GM21423 (cell line): Measurements from ENCODE around the gene FHAD1.
A peak's percentile ranks its signal among the peaks of the same experiment; 100 is the strongest.

ENCODE experiments used
- ATAC-seq: cut with Tn5 transposase; IDR thresholded peaks from one replicate; pipeline ENCODE4 v1.9.1; 2021; ENCODE audit warnings: mild to moderate bottlenecking, moderate library complexity; ENCODE audit not compliant: unreplicated experiment

FHAD1 gene

DNA sequence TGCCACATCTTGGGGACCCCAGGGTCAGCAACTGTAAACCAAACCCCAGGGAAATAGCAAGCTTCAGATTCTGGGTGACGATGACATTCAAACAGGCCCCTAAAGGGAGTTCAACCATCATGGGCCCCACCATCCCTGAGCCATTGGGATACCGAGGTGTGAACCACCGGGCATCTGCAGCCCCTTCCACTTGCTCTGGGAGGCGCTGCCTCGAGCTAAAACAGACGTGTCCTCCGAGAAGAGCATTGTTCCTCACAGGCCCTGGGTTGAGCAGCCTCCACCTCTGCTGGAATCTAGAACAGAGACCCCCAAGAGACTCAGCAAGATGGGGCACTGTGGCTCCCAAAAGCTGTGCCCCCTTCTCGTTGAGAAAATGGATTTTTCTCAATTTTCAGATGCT is 143.6 kb downstream of the FHAD1 start:
- no peak for ATAC-seq

DNA sequence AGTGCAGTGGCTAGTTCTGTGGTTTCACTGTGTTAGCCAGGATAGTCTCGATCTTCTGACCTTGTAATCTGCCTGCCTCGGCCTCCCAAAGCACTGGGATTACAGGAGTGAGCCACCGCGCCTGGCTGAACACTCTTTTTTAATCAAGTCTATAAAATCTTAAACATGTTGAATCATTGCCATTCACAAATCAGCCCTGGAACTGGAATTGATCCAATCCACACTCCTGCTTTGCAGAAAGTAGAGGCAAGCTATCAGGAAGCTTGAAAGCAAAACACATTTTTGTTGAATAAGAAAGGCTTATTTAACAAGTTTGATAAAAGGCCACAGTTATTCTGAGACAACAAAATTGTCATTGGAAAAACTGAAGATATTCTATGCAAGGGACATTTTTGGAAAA is 144.3 kb downstream of the FHAD1 start:
- no peak for ATAC-seq

DNA sequence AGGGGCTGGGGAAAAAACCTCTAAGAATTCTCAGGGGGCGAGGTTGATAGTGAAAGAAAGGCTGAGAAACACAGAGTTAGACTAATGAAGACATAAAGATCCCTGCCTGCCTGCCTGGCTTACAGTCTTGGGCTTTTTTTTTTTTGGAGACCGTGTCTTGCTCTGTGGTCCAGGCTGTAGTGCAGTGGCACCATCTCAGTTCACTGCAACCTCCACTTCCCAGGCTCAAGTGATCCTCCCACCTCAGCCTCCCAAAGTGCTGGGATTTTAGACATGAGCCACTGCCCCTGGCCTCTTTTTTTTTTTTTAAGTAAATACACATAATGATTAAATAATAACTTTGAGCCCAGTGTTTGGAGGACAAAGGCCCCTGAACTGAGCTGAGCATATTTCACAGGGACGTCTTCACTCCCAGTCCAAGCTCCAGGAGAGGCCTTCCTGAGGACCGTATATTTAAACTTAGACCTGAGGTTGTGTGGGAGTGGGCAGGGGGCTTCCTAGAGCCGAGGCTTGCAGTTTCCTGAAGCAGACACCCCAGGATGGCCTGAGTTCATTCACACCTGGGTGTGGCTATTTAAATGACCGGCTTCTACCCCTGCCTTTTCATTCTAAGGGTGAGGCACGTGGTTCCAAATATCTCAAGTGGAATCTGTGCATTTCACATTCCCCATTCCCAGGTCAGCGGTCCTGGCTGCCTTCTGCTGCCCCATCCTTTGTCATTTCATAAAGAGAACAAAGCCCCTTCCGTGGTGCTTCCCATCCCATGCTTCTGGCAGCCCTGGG is 146.6 kb downstream of the FHAD1 start:
- no peak for ATAC-seq

DNA sequence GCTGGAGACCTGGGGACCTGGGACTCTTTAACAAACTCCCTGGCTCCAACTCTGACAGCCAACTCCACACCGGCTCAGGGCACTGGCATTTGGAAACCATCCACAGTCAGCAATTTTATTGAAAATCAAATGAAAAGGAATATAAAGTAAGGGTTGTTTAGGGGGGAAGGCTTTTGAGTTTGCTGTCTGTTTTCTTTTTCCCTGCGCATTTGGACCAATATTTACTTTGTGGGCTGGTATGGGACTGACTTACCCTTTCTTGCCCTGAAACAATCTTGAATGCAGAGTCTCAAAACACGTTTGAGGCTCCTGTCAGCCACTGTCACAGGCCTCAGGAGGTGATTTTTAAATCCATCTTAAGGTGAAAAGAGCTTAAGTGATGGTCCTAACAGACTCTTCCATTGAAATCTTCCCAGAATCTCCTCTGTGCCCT is 147.3 kb downstream of the FHAD1 start:
- no peak for ATAC-seq

DNA sequence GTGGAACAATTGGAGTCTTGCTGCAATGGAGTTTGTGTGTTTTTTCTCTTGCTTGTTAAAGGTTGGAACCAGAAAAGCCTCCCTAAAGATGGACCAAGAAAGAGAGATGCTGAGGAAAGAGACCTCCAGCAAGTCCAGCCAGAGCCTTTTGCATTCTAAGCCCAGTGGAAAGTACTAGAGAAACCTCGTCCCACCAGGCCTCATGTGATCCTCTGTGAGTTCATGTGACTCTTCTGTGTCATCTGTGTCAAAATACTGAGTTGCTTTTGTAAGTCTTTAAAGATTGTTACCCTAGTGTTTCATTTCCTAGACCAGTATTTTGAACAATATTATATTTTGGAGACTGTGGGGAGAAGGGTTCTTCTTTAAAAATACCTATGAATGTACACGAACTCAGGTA is 150.2 kb downstream of the FHAD1 start:
- no peak for ATAC-seq

DNA sequence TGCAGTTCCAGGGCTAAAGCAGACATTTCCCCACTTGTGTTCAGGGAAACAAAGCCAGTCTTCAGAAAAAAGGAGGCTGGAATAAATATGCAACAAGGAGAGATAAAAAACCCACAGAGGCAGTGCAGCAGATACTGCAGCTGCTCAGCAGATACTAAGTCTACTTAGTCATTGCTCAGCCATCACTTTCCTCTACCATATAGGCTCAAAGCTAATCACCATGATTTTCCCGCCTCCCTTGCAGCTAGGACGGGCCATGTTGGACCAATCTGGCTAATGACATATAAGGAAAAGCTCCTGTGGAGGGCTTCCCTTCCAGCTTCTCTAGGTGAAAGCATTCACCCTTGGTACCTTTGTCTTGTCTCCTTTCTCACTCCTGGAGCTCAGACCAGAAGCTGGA is 152.7 kb downstream of the FHAD1 start:
- ATAC-seq = no peak

DNA sequence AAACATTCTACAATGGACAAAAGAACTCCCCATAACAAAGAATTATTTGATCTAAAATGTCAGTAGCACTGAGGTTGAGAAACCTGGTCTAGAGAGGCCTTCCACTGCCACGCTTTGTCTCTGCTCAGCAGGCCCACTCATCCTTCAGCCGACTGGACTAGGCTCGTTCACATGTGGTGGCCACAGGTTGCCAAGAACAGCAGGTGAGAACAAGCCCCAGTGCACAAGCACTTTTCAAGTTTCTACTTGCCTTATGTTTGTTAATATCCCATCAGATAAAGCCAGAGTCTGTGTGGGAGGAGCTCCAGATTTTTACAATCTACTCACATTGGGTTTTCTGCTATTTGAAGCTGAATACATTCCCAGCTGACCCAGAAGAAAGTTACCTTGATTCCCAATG is 153.6 kb downstream of the FHAD1 start:
- no peak for ATAC-seq

DNA sequence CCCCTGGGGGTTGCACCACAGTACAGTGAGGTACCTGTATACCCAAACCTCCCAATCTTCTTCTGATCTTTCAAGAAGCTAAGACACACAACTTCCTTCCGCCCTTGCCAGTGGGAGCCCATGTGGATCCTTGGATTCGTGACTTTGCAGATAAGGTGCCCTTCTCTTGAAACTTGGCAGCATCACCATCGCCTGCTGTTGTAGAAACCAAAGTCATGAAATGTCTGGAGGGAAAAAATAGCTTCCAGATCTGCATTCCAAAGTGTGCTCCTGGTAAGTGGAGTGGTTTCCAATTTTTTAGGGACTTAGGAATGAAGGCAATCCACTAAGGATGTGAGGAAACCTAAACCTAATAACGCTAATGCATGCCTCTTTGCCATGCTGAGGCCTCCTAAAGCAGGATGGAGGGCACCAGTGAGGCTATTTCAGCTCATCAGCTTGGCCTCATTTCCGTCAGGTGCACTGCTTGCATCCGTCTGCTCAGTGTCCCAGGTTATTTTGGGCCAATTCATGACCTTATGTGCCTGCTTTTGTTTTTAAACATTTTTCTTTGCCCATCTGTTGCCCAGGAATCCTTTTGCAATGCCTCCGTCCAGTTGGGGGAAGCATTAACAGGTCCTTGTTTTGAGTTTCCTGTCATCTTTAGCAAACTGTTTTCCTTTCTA is 154.5 kb downstream of the FHAD1 start:
- ATAC-seq = no peak

DNA sequence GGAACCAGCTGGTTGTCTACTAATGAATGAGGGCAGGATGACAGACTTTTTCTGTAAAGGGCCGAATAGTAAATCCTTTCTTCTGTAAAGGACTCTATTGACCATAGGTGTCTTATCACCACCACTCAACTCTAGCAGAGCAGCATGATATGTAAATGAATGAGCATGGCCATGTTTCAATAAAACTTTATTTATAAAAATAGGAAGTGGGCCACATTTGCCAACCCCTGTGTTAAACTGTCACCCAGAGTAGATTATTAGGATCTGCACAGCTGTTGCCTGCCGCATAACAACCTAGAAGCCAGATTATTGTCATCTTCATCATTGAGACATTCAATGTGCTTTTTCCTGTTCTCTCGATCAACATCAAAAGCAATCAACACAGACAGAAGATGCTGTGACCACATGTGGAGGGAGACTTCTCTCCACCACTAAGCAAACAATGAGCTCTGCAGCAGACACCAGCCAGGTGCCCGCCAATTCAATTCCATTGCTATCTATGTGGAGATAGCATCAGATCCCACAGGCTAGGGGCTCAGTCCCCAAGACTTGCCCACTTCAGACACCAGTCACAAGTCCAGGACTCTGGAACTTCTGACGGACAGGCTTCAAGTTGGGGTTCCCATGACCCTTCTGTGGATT is 155.9 kb downstream of the FHAD1 start:
- no peak for ATAC-seq

DNA sequence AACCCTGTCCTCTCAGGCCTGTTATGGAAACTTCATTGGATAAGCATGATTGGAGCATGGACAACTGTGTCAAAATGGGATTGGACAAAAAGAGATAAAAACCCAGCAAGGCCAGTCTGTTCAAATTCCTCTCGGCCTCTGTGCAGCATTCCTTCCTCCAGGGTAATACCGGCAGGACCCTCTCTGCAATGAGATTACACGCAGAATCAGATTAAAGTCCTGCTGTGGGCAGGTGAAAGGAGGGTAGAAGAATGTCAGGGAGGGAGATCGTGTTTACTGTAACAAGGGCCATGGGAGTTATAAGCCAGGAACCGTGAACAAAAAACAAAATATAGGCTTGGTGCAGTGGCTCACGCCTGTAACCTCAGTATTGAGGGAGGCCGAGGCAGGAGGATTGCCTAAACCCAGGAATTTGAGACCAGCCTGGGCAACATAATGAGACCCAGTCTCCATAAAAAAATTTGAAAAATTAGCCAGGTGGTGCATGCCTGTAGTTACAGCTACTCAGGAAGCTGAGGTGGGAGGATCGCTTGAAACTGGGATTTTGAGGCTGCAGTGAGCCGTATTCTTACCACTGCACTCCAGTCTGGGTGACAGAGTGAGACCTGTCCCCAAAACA is 157.0 kb downstream of the FHAD1 start:
- no peak for ATAC-seq

DNA sequence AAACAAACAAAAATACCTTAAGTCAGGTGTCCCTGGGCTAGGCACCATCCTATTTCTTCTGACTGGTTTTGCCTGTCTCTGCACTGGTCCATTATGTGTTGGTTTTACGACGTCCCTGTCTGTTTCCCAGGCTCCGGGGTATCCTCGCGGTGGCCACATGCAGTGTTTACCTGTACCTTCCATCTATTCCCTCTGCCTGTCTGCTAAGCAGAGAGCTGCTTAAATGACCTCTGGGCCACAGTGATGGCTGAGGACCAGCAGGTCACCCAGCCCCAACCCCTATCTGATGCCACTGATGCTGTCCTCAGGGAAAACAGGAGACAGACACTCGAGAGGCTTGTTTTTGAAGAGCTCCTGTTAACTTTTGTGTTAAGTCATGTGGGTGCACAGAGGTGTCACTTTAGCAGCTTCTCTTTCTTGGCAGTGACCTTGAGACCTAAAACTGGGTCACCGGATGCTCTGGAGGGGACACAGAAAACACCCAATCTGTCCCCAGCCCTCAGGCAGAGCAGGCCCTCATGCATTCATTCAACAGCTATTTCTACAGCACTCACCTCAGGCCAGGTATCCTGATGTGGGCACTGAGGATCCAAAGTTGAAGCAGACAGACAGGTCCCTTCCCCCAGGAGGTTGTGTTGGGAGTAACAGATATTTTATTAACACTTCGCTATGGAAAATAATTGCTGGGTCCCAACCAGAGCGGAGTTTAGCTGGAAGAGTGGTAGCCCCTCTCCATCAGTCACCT is 158.3 kb downstream of the FHAD1 start:
- no peak for ATAC-seq

DNA sequence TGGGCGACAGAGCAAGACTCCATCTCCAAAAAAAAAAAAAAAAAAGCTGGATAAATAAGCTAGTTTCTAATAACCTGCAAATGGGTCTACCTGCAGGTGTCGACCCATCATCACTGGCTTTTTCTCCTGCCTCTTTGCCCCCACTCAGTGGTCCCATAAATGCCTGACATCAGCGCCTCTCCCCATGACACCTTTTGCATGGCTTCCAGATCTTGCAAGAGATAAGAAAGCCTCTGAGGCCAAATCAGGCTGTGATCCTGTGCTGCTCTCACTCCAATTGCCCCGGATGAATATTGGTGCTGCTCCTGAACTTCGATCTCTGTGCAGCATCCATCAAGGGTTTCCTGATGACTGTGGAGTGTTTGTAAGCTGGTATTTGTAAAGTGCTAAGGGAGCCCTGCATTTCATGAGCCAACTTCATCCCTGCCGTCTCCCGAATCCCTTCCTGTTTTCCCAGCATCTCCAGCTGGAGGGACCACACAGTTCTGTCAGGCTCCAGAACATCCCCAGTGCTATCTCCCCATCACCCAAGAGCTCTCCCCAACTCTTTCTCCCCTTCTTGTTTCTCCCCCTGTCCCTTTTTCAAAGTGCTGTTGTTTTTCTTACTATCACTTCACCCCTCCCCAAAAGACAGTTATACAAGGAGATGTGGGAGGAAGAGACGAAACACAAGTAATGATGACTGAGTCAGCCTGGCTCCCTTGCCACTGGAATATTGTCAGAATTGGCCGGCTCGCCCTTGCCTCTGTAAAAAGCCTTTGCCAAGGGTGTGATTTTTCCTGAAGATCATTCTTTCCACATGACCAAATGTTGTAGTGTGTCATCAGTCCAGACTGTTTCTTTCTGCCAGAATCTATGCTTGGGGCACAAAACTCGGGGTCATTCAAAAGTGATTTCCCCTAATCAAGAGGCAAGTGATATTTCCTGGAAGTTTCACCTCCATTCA is 159.9 kb downstream of the FHAD1 start:
- no peak for ATAC-seq

DNA sequence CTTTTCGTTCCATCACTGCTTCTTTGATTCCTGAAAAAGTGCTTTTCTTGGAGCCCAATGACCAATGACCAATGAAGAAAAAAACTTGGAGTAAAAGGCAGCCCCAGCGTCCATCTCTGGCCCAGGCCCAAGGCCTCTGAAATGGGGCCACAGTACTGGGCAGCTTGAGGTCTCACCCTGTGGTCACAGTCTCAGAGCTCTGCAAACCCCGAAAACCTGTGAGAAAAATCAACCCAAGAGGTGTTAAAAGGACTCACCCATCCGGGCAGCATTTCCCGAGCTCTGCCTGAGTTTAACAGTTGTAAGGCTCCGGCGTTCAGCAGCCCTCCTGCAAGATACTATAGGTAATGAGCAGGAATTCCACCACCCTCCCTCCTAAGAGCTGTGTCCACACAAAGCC is 160.6 kb downstream of the FHAD1 start:
- no peak for ATAC-seq

DNA sequence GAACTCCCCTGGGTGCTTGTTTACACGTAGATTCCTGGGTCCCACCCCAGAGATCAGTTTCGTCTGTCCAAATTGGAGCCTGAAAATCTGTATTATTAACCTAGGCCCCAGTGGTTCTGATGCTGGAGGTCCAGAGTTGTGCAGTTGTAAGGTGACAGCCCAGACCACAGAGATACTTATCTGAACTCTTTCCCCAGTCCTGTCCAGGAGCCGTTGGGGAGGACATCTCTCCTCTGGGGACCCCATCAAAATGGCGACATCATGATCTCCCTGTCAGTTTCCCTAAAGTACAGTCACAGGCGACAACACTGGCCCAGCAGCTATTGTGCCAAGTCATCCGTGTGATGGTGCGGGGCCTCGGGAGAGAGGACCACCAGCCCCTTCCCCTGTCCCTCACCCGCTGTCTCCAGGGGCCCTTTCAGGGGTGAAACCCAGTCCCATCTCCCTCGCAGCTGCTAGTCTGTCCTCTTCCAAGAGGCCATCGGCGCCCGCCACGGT is 161.9 kb downstream of the FHAD1 start:
- no peak for ATAC-seq

DNA sequence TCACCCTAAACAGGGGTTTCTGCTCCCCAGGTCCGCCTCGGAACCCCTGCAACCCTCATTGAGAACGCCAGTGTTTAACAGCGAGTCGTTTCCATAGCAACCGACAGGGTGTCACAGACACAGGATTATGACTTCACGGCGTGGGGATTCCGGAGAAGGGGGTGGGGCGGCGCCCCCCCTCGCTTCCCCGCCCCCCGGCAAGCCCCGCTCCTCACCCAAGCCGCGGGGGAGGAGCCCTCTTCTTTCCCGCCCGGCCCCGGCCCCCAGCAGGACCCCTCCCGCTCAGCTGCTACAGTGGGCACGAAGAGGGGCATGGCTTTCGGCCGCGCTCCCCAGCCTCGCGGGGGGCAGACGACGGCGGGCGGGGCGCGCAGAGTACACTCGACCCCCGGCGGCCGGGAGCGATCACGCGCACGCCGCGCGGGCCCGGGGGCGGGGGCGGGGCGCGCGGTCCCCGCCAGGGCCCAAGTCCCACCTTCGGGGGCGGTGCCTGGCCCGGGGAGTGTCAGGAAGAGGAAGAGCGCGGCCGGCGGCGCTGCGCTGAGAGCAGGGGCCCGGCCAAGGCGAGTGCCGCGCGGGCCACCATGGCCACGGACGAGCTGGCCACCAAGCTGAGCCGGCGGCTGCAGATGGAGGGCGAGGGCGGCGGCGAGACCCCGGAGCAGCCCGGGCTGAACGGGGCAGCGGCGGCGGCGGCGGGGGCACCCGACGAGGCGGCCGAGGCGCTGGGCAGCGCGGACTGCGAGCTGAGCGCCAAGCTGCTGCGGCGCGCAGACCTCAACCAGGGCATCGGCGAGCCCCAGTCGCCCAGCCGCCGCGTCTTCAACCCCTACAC is 162.6 kb downstream of the FHAD1 start, which contains the start of gene EFHD2:
TSS of gene EFHD2 (plus strand) at position 501 of the 835 bp plus-strand sequence. CDS start at position 585, 84 bp downstream.
- peak; percentile 76 for ATAC-seq

DNA sequence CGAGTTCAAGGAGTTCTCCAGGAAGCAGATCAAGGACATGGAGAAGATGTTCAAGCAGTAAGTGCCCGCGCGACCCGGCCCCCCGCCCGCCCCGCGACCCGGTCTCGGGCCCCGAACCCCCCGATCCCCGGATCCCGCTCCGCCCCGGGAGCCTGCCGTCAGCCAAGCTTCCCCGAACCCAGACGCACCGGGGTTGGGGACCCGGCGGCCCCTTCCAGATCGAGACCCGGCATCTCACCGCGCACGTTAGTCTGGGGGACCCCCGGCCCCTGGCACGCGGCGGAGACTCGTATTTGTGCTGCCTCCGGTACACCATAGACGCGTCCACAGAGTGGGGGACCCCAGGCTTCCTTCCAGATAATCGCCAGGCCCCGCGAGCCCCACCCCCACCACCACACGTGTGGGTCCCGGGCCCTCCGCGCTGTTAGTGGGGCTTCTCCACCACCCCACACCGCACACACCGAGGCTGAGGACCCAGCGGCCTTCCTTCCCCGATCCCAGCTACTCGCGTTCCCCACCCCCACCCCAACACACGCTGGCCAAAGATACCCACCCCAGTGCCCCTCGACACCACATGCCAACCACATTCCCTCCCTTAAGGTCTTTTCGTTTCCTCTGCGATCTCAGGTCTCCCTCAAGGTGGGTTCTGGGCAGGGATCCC is 163.3 kb downstream of the FHAD1 start:
- no peak for ATAC-seq

DNA sequence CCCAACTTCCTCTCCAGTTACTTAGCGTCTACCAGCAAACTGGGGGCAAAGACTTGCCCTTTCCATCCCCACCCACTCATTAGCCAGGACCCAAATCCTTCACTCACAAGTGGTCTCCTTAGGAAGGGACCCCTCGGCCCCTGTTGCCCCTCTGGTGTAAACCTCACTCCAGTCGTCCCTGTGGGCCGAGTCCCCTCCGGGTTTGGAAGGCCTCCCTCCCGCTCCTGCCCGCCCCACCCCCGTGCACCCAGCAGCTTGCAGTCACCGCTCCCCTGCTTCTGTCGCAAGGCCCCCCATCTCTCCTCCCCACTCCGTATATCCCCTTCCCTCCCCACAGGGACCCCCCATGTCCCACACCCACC is 163.8 kb downstream of the FHAD1 start:
- ATAC-seq = no peak

DNA sequence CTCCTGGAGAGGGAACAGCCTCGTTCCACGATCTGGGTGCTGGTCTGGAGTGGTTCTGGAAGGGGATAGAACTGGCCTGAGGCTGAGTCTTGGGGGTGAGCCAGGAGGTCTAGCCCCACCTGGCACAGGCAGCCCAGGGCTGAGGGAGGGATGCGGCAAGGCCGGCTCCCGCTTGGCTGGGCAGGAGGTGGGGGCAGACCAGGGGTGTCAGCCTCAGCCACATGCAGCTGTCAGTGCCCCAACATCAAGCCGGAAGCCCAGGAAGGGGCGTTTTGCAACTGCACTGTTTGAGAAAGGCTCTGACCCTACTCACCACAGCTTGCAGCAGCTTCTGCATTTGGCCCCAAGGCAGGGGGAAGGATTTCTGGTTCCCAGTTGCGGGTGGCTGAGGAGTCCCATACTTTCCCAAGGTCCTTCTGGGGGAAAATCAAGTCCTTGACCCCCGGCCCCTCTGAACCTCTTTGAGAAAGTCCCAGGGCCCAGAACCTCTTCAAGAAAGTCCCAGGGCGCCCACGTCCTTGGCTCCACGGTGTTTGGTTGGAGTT is 164.6 kb downstream of the FHAD1 start:
- ATAC-seq = peak; percentile 56
